Activated CD8-positive, alpha-beta memory T cell treated with anti-CD3 and anti-CD28 coated beads for 48 hours (primary cell): ENCODE measurements around the gene EMID1.

ENCODE experiments used
- DNase-seq, 3 experiments: peaks; one replicate each; pipeline ENCODE4 v3.0.0-alpha.2; 2020; ENCODE audit warnings: low read depth in 2 of 3, low spot score in 2 of 3

Gene EMID1

GRCh38 chr22:29258407-29259252 is 52.9 kb downstream of the EMID1 start:
- no peak for DNase-seq

- DNase-seq, result no peak
These were observed 53.7 kb downstream of the EMID1 start for GRCh38 chr22:29259253-29259899.

GRCh38 chr22:29260031-29260560 is 54.4 kb downstream of the EMID1 start:
- no peak for DNase-seq

- DNase-seq, result no peak
These were observed 55.1 kb downstream of the EMID1 start for GRCh38 chr22:29260601-29261315.

GRCh38 chr22:29263791-29264276 is 58.1 kb downstream of the EMID1 start:
- no peak for DNase-seq

GRCh38 chr22:29265305-29265704 is 59.6 kb downstream of the EMID1 start:
- DNase-seq, result no peak

- DNase-seq, result no peak
These were observed 60.2 kb downstream of the EMID1 start for GRCh38 chr22:29265929-29266328.

GRCh38 chr22:29266564-29267461 is 61.1 kb downstream of the EMID1 start:
- DNase-seq, result no peak

- DNase-seq, result no peak
These were observed 61.8 kb downstream of the EMID1 start for GRCh38 chr22:29267462-29267857.

GRCh38 chr22:29267858-29268510 is 62.3 kb downstream of the EMID1 start, which contains the start of the genes EWSR1 and RHBDD3:
TSS of gene EWSR1 (plus strand) at chr22:29268268. CDS start at chr22:29268337, 69 bp downstream.
TSS of gene RHBDD3 (minus strand) at chr22:29267981. CDS start at chr22:29265626, 2,355 bp downstream.
- DNase-seq, result peak; percentile 91 to 99 (median 97)

- peak in 2 of 3 experiments; percentile 10 to 45 for DNase-seq
These were observed 63.0 kb downstream of the EMID1 start for GRCh38 chr22:29268511-29269229.

GRCh38 chr22:29269230-29269604 is 63.5 kb downstream of the EMID1 start:
- DNase-seq, result no peak

- DNase-seq, result no peak
These were observed 64.2 kb downstream of the EMID1 start for GRCh38 chr22:29269731-29270474.

- no peak for DNase-seq
These were observed 65.0 kb downstream of the EMID1 start for GRCh38 chr22:29270475-29271271.

GRCh38 chr22:29272624-29273023 is 66.9 kb downstream of the EMID1 start:
- no peak for DNase-seq

- DNase-seq, result no peak
These were observed 69.5 kb downstream of the EMID1 start for GRCh38 chr22:29275167-29275566.

GRCh38 chr22:29275819-29276565 is 70.3 kb downstream of the EMID1 start:
- no peak for DNase-seq
